COLO829 (cell line): ENCODE data around the gene ADAMTSL2.

ENCODE experiments used
- DNase-seq: peaks from one replicate; pipeline ENCODE4 v3.0.0; 2012; ENCODE audit warnings: low spot score

The ADAMTSL2 gene

GRCh38 chr9:133534346-133535291 is at the start of gene ADAMTSL2:
TSS of gene ADAMTSL2 (plus strand) at chr9:133534704. CDS start at chr9:133536713, 2,009 bp downstream.
- DNase-seq, result no peak

- DNase-seq, result no peak
Observed at GRCh38 chr9:133485531-133486260, 48.8 kb upstream of the ADAMTSL2 start.

GRCh38 chr9:133487331-133487725 is 47.2 kb upstream of the ADAMTSL2 start:
- no peak for DNase-seq

DNA sequence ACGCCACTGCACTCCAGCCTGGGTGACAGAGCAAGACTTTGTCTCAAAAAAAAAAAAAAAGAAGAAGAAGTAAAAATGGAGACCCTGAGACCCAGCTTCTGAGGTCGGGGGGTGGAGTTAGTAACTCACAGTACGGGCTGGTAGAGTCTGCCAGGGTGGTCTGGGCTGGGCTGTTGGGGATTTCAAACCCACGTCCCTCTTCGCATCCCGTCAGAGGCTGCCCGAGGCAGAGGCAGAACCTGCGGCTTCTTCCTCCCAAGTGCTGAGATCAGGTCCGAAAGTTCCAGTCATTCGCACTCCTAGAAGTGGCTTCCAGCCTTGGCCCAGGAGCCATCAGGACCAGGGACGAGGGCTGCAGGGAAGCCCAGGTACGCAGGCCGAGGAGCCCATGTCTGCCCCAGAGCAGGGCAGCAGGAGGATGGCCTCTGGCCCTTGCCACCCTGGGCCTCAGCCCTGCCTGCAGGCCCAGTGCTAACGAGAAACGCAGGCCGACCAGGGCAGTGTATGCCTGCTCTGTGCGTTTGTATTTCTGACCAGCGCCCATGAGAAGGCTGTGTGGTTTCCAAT is 45.7 kb upstream of the ADAMTSL2 start:
- DNase-seq, result no peak

GRCh38 chr9:133489253-133490190 is 45.0 kb upstream of the ADAMTSL2 start:
- no peak for DNase-seq

DNA sequence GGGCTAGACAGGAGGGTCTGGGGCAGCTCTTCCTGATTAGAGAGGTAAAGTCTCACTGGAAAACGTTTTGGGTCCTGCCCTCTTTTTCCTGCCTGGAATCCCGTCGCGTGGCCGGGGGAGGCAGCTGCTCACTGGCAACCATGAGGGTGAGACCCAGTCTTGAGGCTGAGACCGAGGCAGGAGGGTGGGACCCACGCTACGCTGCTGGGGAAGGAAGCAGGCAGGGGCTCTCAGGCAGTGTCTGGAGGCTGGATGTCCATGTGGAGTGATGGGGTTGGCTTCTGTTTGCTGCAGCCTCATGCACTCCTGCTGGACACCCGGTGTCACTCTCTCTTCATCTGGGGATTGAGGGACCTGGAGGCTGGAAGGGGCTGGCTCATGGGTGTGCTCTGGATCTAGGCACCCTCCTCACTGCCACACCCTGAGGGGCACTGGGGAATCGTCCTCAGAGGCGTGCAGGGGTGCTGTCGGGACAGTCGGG is 44.3 kb upstream of the ADAMTSL2 start:
- DNase-seq, result no peak

DNA sequence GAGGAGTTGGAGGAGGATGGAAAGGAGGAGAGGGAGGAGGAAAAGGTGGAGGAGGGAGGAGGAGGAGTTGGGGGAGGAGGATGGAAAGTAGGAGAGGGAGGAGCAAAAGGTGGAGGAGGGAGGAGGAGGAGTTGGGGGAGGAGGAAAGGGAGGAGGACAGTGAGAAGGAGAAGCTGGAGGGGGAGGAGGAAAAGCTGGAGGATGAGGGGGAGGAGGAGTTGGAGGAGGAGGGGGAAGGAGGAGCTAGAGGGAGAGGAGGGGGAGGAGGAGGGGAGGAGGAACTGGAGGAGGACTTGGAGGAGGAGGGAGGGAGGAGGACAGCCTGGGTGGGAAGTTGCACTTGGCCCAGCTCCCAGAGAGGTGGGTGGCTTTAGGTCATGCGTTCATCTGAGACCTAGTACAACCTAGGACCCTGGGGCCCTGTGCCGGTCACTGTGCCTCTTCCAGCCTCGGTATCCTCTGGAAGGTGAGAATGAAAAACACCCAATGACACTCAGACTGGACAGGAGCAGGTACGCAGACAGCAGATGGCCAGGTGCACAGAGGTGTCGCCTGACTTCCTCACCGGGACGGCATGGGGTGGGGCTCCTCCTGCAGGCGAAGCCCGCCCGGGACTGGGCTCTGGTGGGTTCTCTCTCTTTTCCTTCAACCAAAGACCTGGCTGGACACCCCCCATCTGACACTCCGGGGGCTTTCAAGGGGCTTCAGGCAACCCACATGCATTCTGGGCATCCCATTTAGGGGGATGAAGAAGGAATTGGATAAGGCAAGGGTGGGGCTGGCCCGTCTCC is 43.4 kb upstream of the ADAMTSL2 start:
- no peak for DNase-seq

- DNase-seq, result no peak
Observed at GRCh38 chr9:133491656-133491925, 42.9 kb upstream of the ADAMTSL2 start.

- no peak for DNase-seq
Observed at GRCh38 chr9:133492061-133493021, 42.2 kb upstream of the ADAMTSL2 start.

- DNase-seq, result no peak
Observed at GRCh38 chr9:133493428-133493827, 41.1 kb upstream of the ADAMTSL2 start.

GRCh38 chr9:133493845-133494540 is 40.5 kb upstream of the ADAMTSL2 start:
- DNase-seq, result no peak

- no peak for DNase-seq
Observed at GRCh38 chr9:133494636-133495326, 39.7 kb upstream of the ADAMTSL2 start.

DNA sequence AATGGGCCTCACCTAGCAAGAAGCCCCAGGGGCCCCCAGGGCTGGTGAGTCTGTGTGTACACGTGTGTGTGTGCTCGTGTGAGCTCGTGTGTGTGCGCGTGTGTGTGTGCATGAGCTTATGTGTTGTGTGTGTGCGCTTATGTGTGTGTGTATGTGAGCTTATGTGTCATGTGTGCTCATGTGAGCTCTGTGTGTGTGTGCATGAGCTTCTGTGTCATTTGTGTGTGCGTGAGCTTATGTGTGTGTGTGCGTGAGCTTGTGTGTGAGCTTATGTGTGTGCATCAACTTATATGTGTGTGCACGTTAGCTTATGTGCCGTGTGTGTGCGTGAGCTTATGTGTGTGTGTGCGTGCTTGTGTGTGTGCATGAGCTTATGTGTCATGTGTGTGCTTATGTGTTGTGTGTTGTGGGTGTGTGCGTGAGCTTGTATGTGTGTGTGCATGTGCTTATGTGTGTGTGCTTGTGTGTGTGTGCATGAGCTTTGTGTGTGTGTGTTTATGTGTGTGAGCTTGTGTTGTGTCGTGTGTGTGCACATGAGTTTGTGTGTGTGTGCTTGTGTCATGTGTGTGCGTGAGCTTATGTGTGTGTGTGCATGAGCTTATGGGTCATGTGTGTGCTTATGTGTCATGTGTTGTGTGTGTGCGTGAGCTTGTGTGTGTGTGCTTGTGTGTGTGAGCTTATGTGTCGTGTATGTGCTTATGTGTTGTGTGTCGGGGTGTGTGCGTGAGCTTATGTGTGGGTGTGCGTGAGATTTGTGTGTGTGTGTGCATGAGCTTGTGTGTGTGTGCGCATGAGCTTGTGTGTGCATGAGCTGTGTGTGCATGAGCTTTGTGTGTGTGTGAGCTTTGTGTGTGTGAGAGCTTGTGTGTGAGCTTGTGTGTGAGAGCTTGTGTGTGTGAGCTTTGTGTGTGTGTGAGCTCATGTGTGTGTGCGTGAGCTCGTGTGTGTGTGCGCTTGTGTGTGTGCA is 38.9 kb upstream of the ADAMTSL2 start:
- no peak for DNase-seq

DNA sequence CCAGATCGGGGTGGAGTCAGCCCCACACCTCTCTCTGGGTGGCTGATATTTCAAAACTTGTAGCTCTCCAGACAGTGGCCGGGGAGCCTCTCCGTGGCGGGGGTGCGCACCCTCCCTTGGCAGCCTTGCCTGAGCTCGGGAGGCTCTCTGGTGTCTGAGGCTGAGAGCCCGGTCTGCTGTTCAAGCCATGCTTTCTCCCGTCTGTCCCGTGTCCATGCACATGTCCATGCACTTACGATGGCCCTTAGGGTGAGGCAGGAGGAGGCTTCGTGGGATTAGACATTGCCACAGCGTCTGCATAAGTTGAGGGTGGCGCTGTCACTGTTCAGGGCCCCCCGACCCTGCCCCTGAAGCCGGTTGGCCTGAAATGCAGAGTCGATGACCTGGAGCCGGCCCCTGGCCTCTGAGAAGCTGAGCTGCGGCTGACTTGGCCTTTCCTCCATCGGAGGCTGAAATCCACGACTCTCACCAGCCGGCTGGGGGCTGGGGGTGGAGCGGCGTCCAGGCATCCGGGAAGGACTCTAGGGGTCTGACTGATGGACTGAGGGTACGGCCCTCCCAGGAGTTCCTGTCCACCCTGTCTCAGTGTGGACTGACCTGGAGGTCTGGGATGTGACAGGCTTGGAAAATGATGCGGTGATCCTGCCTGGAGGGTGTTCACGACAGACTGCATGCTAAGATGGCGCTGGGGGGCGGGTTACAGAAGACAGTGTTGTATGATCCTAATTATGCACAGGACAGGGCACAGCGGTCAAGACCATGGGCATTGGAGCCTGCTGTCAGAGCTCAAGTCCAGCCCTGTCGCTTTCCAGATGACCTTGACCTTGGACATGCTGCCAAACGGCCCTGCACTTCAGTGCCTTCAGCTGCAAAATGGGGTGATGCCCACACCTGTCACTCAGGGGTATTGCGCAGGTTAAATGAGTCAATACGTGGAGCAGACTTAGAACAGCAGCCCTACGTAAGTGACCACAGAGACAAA is 37.4 kb upstream of the ADAMTSL2 start:
- DNase-seq, result no peak

DNA sequence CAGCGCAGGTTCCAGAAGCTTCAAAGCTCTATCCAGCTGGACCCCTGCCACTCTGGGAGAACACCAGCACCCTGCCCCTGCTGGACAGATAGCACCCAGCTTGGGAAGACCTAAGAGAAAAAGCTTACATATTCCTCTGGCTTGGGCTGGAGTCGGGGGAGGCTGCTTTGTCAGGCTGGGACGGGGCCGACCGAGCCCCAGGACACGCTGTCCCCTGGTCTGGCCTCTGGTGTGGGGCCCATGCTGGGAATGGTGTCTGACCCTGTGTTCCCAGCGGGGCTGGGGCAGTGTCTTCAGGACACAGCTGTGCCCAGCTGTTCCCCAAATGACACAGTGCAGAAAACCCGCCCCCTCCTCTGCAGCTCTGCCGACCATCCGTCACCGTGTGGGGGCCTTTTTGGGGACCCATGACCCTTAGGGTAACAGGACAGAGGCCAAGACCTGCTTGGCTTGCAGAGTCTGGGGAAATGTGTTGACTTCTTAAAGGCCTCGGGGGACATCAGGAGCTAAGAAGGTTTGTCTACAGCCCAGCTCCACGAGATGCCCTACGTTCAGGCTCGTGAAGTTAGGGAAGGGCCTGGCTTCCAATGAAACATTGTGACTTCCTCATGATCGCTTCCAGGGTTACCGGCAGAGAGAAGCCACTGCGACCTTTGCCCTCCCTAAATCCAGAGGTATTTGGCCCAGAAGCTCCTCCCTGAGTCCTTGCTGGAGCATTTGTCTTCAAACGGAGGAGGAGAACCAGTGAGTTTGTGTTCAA is 35.2 kb upstream of the ADAMTSL2 start:
- no peak for DNase-seq
